GM18498 (cell line): ENCODE measurements around the gene NNT.
"Not testable (repeated sequence)": the region's sequence is repeated elsewhere in the genome, so short reads cannot be mapped to it uniquely, and the experiment has no call there.

Experiments used
- ATAC-seq: cut with Tn5 transposase; IDR thresholded peaks from one replicate; pipeline ENCODE4 v1.9.1; 2021; ENCODE audit warnings: mild to moderate bottlenecking, moderate library complexity; ENCODE audit not compliant: unreplicated experiment

The NNT gene

GRCh38 chr5:43663916-43664315 is 60.9 kb downstream of the NNT start:
- no peak for ATAC-seq

GRCh38 chr5:43664501-43665040 is 61.6 kb downstream of the NNT start:
- no peak for ATAC-seq

- ATAC-seq = not testable (repeated sequence)
Measured at GRCh38 chr5:43665749-43666148, 62.8 kb downstream of the NNT start.

GRCh38 chr5:43666728-43667127 is 63.7 kb downstream of the NNT start:
- not testable (repeated sequence) for ATAC-seq

GRCh38 chr5:43667379-43667778 is 64.4 kb downstream of the NNT start:
- not testable (repeated sequence) for ATAC-seq

GRCh38 chr5:43674536-43674935 is 71.6 kb downstream of the NNT start:
- no peak for ATAC-seq

- ATAC-seq = no peak
Measured at GRCh38 chr5:43675357-43675756, 72.4 kb downstream of the NNT start.

GRCh38 chr5:43676083-43676840 is 73.3 kb downstream of the NNT start:
- no peak for ATAC-seq

- ATAC-seq = no peak
Measured at GRCh38 chr5:43677253-43677652, 74.3 kb downstream of the NNT start.

GRCh38 chr5:43679214-43679613 is 76.2 kb downstream of the NNT start:
- ATAC-seq = no peak

- no peak for ATAC-seq
Measured at GRCh38 chr5:43680286-43680685, 77.3 kb downstream of the NNT start.

- no peak for ATAC-seq
Measured at GRCh38 chr5:43683884-43684471, 81.0 kb downstream of the NNT start.

GRCh38 chr5:43685252-43685950 is 82.4 kb downstream of the NNT start:
- ATAC-seq = no peak

GRCh38 chr5:43687275-43687674 is 84.3 kb downstream of the NNT start:
- no peak for ATAC-seq

- no peak for ATAC-seq
Measured at GRCh38 chr5:43691275-43691674, 88.3 kb downstream of the NNT start.

- no peak for ATAC-seq
Measured at GRCh38 chr5:43691893-43692292, 88.9 kb downstream of the NNT start.

GRCh38 chr5:43693411-43693810 is 90.4 kb downstream of the NNT start:
- no peak for ATAC-seq

- ATAC-seq = no peak
Measured at GRCh38 chr5:43694027-43694426, 91.0 kb downstream of the NNT start.

- not testable (repeated sequence) for ATAC-seq
Measured at GRCh38 chr5:43696444-43696843, 93.5 kb downstream of the NNT start.

GRCh38 chr5:43699910-43700309 is 96.9 kb downstream of the NNT start:
- no peak for ATAC-seq

GRCh38 chr5:43700601-43701000 is 97.6 kb downstream of the NNT start:
- no peak for ATAC-seq

- no peak for ATAC-seq
Measured at GRCh38 chr5:43701227-43701626, 98.2 kb downstream of the NNT start.
